Aortic smooth muscle cell (primary cell): ENCODE measurements around the gene TTLL3. TPM values are rescaled to one million over a fixed set of nuclear protein-coding genes. Genes with fewer than 3 reads are reported as not detected.

Experiments used
- total RNA-seq: library from RNA; depleted of rRNA; stranded (reverse); fragments of >200 nt; gene quantifications from 2 replicates; pipeline ENCODE4 v1.2.3, GENCODE V29; 2014

Gene TTLL3, protein sequence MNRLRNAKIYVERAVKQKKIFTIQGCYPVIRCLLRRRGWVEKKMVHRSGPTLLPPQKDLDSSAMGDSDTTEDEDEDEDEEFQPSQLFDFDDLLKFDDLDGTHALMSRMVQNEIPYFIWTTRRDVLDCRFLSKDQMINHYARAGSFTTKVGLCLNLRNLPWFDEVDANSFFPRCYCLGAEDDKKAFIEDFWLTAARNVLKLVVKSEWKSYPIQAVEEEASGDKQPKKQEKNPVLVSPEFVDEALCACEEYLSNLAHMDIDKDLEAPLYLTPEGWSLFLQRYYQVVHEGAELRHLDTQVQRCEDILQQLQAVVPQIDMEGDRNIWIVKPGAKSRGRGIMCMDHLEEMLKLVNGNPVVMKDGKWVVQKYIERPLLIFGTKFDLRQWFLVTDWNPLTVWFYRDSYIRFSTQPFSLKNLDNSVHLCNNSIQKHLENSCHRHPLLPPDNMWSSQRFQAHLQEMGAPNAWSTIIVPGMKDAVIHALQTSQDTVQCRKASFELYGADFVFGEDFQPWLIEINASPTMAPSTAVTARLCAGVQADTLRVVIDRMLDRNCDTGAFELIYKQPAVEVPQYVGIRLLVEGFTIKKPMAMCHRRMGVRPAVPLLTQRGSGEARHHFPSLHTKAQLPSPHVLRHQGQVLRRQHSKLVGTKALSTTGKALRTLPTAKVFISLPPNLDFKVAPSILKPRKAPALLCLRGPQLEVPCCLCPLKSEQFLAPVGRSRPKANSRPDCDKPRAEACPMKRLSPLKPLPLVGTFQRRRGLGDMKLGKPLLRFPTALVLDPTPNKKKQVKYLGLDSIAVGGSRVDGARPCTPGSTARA
- 18.4 and 22.5 TPM in 2 replicates for total RNA-seq

GRCh38 chr3:9809615-9810432 lies at the start of gene TTLL3:
Gene TTLL3, plus strand, starts transcription at chr3:9810262. Its CDS starts 400 bp downstream, at chr3:9810662.

GRCh38 chr3:9769426-9770275 lies 40.4 kb upstream of the TTLL3 start, which contains the start of gene CAMK1:
Gene CAMK1, minus strand, starts transcription at chr3:9769947. Its CDS starts 2,198 bp downstream, at chr3:9767749.

GRCh38 chr3:9792405-9793160 lies 17.5 kb upstream of the TTLL3 start, which contains the start of the genes ARPC4 and TADA3:
Gene ARPC4, plus strand, starts transcription at chr3:9793082. Its CDS starts 40 bp downstream, at chr3:9793122.
Gene TADA3, minus strand, starts transcription at chr3:9792473. Its CDS starts 1,007 bp downstream, at chr3:9791466.

DNA sequence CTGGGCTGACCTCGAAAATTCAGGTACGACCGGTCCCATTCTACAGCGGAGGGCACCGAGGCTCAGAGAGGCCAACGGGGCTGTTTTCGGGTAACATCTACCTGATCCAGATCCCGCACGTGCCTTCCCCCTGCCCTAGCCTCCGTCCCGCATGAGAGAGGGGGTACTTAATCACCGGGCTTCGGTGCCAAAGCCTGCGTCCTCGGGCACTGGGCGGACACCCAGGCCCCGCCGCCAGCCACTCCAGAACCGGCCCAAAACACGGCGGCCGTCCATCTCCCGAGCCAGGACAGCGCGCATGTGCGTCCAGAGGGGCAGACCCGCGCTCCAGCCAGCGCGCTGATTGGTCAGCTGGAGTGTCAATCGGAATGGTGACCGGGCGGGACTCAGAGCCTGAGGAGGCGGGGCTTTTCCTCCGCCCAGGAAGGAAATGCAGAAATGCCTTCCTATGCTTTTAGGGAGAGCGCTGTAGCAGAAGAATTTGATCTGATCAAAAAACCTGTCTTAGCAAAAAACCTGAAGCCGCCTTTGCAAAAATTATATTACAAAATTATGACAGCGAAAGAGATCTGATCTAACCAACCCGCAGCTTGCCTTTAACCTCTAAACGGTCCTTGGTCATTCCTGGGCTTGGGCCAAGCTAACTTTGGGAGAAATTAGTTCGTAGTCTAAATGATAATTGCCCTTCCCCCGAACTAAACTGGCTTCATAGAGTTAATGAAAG lies 33.8 kb downstream of the TTLL3 start, which contains the start of gene RPUSD3:
TSS of gene RPUSD3 (minus strand) at position 294 of the 724 bp plus-strand sequence. CDS start at position 276, 18 bp downstream.

GRCh38 chr3:9879830-9880549 lies 69.9 kb downstream of the TTLL3 start, which contains the start of gene CIDEC:
Gene CIDEC, minus strand, starts transcription at chr3:9880253. Its CDS starts 1,767 bp downstream, at chr3:9878486.

Other genes with a start within 250 kb of the TTLL3 start
- gene MTMR14, start 160.8 kb upstream of the TTLL3 start, total RNA-seq: 31.6 and 32.4 TPM in 2 replicates
- not detected in 2 replicates for gene CPNE9, start 106.4 kb upstream of the TTLL3 start, total RNA-seq
- 14.0 and 16.4 TPM in 2 replicates for gene BRPF1, start 78.5 kb upstream of the TTLL3 start, total RNA-seq
- gene OGG1, start 60.3 kb upstream of the TTLL3 start, total RNA-seq: 23.5 and 24.2 TPM in 2 replicates
- 60.6 and 64.3 TPM in 2 replicates for gene CAMK1, start 40.3 kb upstream of the TTLL3 start, total RNA-seq
- gene TADA3, start 17.8 kb upstream of the TTLL3 start, total RNA-seq: 65.0 and 73.8 TPM in 2 replicates
- 228 and 238 TPM in 2 replicates for gene ARPC4, start 17.2 kb upstream of the TTLL3 start, total RNA-seq
- gene RPUSD3, start 33.7 kb downstream of the TTLL3 start, total RNA-seq: 16.3 and 18.8 TPM in 2 replicates
- not detected in 2 replicates for gene CIDEC, start 70.0 kb downstream of the TTLL3 start, total RNA-seq
- gene JAGN1, start 80.3 kb downstream of the TTLL3 start, total RNA-seq: 13.4 and 17.4 TPM in 2 replicates
- 3.5 and 4.4 TPM in 2 replicates for gene IL17RE, start 92.6 kb downstream of the TTLL3 start, total RNA-seq
- gene IL17RC, start 106.8 kb downstream of the TTLL3 start, total RNA-seq: 29.2 and 36.5 TPM in 2 replicates
- gene CRELD1, start 123.6 kb downstream of the TTLL3 start, total RNA-seq: 20.3 and 25.4 TPM in 2 replicates
- 2.5 and 2.6 TPM in 2 replicates for gene PRRT3, start 142.1 kb downstream of the TTLL3 start, total RNA-seq
- gene EMC3, start 176.6 kb downstream of the TTLL3 start, total RNA-seq: 74.0 and 83.0 TPM in 2 replicates
- 13.1 and 25.9 TPM in 2 replicates for gene FANCD2, start 216.2 kb downstream of the TTLL3 start, total RNA-seq